GM18505 (cell line): ENCODE measurements around the gene CYP27C1.
"Not testable (repeated sequence)": the region's sequence is repeated elsewhere in the genome, so short reads cannot be mapped to it uniquely, and the experiment has no call there.

ENCODE experiments used
- ATAC-seq: cut with Tn5 transposase; IDR thresholded peaks from one replicate; pipeline ENCODE4 v1.9.1; 2021; ENCODE audit not compliant: unreplicated experiment
- POLR2A ChIP-seq: IDR thresholded peaks from 4 replicates; pipeline ENCODE4 v1.6.1; 2011; ENCODE audit warnings: borderline replicate concordance; ENCODE audit not compliant: insufficient read depth, insufficient read length; ENCODE audit errors: extremely low read depth

CYP27C1 gene

DNA sequence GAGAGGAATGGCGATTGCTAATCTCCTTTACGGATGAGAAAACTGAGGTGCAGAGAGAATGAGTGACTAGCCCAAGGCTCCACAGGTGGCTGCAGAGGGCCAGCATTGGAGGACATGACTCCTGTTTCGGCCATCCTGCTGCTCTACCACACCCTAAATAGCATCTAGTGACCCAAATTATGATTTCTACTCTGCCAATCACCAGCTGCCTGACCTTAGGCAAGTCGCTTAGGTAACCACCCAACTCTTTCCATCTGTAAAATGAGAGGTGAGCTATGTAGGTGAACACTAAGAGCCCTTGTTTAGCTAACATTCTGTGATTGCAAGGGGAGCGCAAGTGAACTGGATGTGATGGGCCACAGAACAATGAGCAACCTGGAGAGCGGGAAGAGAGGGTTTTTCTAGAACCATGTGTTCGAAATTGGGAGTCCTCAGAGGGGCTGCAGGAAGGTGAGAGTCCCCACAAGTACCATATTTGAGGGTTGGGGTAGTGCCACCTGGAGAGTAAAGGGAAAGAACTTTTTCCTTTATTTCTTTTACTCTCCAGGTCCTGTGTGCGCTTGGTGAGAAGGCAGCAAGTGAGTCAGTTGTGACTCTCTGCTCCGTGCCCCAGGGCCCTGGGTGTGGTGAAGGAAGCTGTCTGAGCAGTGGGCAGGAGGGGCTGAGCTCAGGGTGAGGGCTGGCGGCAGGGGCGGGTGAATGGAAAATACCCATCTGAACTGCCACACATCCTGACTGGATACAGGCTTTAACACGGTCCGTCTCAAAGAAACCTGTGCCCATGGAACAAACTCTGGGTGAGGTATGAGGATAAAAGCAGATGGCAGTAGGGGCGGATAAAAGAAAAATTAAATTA is 2.4 kb downstream of the CYP27C1 start:
- TF ChIP-seq POLR2A, result no peak
- ATAC-seq, result no peak

DNA sequence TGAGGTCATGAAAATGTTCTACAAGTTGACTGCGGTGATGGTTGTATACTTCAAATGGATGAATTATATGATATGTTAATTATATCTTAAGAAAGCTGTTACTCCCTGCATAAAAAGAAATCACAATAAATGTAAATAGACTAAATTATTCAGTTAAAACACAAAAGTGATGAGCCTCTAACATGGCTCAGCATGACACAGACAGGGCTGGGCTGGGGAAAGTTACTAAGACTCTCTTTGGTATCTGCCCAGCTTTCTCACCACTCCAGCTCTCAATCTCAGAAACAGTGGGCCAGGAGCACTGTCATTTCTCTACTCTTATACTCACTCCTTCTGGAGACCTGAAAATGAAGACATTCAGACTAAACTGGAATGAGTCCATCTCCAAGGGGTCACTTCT is 3.5 kb downstream of the CYP27C1 start:
- ATAC-seq, result no peak

DNA sequence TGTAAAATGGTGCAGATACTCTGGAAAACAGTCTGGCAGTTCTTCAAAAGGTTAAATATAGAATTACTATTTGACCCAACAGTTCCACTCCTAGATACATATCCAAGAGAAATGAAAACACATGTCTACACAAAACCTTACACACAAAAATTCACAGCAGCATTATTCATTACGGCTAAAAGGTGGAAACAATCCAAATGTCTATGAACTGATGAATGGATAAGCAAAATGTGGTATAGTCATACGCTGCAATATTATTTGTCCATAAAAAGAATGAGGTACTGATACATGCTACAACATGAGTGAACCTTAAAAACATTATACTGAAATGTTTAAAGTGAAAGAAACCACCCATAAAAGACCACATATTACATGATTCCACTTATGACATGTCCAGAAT is 4.0 kb downstream of the CYP27C1 start:
- no peak for ATAC-seq
- no peak for TF ChIP-seq POLR2A

More for the DNA sequence above, 3.5 kb downstream of the CYP27C1 start:
- TF ChIP-seq POLR2A, result no peak

DNA sequence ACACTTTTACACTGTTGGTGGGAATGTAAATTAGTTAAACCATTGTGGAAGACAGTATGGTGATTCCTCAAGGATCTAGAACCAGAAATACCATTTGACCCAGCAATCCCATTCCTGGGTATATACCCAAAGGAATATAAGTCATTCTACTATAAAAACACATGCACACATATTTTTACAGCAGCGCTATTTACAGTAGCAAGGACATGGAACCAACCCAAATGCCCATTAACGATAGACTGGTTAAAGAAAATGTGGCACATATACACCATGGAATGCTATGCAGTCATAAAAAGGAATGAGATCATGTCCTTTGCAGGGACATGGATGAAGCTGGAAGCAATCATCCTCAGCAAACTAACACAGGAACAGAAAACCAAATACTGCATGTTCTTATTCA is 5.9 kb downstream of the CYP27C1 start:
- ATAC-seq, result not testable (repeated sequence)

DNA sequence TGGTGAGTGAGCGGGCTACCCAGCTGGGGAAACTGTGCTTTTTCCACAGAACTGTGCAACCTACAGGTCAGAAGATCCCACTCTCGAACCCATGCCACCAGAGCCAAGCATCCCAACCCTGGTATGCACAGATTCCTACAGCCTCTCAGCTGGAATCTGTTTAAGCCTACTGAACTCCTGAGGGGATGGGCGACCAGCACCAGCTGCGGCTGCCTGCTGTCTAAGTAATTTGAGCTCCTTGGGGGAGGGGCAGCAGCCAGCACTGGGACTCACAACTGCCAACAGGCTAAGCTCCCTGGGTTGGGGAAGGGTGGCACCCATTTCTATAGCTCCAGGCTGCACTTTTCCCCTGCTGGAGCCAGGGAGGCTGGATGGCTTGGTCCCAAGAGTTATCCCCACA is 11.8 kb downstream of the CYP27C1 start:
- ATAC-seq, result no peak
- no peak for TF ChIP-seq POLR2A

DNA sequence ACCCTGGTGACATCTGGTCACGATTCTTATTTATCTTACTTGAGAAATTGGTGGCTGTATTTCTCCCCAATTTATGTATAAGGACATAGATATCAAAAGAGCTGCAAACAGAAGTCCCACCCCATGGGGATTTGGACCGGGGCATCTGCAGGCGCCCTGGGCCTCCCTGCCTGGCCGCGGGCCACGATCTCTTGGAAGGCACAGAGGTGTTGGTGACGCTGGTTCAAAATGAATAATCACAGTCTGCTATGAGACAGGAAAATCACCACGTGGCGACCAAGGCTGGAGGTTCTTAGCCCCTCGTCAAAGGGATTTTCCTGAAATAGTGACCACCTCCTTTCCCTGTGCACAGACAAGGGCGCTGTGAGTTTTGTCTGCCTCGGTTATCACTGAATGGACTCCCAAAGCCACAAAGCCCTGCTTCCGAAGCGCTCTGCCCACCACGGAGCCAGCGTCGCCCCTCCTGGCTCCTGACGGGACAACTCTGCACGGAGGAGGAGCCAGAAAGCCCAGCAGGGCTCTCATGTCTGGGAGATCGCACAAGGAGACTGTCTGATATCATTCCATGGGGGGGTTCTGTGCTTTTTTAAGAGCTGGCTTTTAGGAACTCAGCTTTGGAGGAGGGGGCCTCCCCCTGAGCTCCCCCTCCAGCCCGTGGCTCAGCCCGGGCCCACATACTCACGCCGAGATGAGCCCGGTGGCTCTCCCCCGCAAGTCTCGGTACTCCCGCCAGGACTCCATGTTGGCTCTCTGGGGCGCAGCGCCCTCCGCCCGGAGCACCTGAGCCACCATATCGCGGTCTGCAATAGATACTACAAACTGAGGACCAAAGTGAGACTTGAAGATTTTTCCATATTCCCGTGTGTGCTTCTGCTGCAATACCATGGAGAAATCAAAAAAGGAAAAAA is 14.6 kb downstream of the CYP27C1 start:
- TF ChIP-seq POLR2A, result no peak
- no peak for ATAC-seq

DNA sequence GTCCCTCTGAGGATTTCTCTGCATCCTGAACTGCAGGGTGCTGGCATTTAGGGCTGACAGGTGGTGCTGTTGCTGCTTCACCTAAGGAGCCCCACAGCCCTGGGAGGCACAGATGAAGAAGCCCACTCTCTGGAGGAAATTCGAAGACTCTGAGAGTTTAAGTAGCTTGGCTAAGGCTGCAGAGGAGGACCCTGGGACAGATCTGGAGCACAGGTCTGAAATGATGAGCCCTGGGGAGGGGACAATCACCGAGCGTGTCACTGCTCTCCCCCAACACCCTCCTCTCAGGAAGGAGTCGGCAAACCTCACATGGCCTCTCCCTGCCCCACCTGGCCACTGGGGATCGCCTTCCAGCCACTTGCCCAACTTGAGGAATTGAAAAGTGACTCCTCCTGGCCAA is 18.6 kb downstream of the CYP27C1 start:
- no peak for ATAC-seq

DNA sequence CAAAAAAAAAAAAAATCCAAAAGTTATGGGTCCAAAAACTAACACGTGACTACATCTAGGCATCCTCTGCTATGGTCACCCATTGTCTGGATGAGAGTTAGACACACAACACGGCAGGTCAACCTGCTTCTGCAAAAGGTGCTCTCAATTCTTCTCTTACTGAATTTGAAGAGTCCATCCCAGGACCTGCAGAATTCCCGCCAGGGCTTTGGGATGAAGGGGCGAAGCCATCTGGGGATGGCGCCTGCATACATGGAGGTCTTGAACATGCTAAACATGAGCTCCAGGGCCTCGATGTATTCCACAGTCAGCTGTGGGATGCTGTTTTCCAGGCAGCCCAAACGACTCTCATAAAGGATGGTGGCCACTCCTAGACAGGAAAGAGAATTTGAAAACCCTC is 19.1 kb downstream of the CYP27C1 start:
- no peak for ATAC-seq
- TF ChIP-seq POLR2A, result no peak

More for the DNA sequence above, 18.6 kb downstream of the CYP27C1 start:
- TF ChIP-seq POLR2A, result no peak

DNA sequence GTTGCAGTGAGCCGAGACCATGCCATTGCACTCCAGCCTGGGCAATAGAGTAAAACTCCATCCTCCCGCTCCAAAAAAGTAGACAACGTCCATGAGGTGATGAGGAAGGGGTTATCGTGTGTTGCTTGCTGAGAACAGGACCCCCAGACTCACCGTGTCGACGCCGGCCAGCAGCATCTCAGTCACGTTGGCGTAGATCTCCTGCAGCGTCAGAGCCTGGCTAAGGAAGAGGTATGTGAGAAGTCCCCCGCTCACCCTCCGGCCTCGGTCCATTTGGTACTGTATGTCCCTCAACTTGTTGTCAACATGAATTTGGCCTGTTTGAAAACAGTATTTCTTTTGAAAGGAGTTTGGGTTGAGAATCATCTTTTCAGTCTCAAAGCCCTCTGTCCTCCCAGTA is 20.9 kb downstream of the CYP27C1 start:
- no peak for TF ChIP-seq POLR2A
- no peak for ATAC-seq

DNA sequence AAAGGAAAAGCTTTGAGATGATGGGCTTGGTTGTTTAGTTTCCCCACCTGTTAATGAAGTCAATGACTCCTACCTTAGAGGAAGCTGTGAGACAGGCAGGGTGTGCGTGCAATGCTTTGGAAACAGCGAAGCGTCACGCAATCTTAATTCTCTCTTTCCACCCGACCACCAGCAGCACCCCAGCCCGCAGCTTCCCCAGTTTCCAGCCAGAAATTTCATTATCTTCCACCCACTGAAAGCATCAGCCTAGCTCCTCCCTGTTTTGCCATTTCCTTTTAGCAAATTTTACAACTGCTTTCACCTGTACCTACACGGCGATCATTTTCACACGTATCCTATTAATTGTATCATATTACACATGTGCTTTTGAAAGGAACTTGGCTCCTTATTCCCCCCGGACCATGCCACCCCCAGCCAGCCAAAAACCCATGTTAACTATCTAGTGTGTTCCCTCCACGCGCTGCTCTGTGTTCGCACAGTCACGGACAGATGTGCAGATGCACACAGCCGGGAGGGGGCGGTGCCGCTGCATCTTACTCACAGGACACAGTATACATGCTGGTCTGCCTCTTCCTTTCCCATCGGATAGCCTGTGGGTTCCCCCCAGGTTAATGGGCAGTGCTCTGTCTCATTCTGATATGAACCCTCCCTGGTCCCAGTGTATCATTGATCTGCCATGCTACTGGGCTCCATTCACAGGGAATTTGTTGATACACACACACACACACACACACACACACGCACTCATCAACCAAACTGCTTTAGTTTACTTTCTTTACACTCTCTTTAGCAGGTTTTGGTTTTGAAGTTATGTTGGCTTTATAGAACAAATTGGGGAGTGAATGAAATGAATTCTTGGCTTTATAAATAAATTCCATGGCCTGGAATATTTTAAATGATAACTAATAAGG is 22.4 kb downstream of the CYP27C1 start:
- no peak for ATAC-seq
- no peak for TF ChIP-seq POLR2A

DNA sequence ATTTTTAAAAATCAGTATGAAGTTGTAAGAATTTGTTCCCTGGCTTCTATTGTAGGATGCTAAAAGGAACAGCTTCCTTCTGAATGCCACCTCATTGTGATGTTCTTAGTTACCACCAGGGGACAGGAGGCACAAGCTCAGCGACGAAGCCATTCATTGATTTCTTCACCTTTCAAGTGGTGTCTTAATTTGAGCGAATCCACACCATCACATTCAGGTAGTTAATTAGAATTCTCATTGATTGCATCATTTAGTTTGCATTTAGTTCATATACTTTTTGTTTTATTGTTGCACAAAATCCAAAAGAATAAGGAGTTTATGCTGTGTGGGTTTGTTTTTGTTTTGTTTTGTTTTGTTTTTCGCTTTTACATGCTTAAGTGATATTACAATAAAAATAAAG is 23.1 kb downstream of the CYP27C1 start:
- ATAC-seq, result no peak
- no peak for TF ChIP-seq POLR2A

DNA sequence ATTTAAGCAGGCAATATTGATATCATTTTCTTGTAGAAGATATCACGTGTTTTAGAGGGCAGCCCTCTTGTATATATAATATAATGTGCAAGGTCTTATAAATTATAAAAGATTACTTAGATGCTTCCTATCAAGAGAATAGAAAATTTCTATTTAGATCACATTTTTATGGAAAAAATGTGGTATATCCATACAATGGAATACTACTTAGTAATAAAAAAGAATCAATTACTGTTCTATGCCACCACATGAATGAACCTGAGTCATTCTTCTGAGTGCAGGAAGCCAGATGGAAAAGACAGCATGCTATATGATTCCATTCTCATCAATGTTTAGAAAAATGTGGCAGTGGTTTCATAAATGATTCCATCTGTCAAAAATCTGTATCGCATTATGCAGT is 23.6 kb downstream of the CYP27C1 start:
- no peak for ATAC-seq
- no peak for TF ChIP-seq POLR2A
